ENCODE data around the gene DNM3.

- TF ChIP-seq CTCF (IDR thresholded peaks at IDR 0.05) (no peak), POLR2A (IDR thresholded peaks at IDR 0.05) (no peak)
Measured at GRCh38 chr1:171935086-171935485, 93.8 kb downstream of the DNM3 start.

Measured in lower leg skin (tissue), 3 donors.